GM19351 (cell line): ENCODE data around the gene NXN.
"Not testable (repeated sequence)": the region's sequence is repeated elsewhere in the genome, so short reads cannot be mapped to it uniquely, and the experiment has no call there.

ENCODE experiments used
- ATAC-seq: cut with Tn5 transposase; IDR thresholded peaks from one replicate; pipeline ENCODE4 v1.9.1; 2021; ENCODE audit warnings: mild to moderate bottlenecking, moderate library complexity; ENCODE audit not compliant: unreplicated experiment

NXN gene

GRCh38 chr17:924306-924705, 55.3 kb downstream of the NXN start:
- ATAC-seq, result not testable (repeated sequence)

- no peak for ATAC-seq
Measured at GRCh38 chr17:923633-924032, 55.9 kb downstream of the NXN start.

GRCh38 chr17:921161-921560, 58.4 kb downstream of the NXN start:
- ATAC-seq, result no peak

- ATAC-seq, result no peak
Measured at GRCh38 chr17:920190-920589, 59.4 kb downstream of the NXN start.

- ATAC-seq, result no peak
Measured at GRCh38 chr17:917941-918740, 61.4 kb downstream of the NXN start.

- no peak for ATAC-seq
Measured at GRCh38 chr17:917391-917811, 62.2 kb downstream of the NXN start.

- no peak for ATAC-seq
Measured at GRCh38 chr17:916315-916714, 63.3 kb downstream of the NXN start.

GRCh38 chr17:915538-916201, 63.9 kb downstream of the NXN start:
- no peak for ATAC-seq

- no peak for ATAC-seq
Measured at GRCh38 chr17:914561-914960, 65.0 kb downstream of the NXN start.

- ATAC-seq, result no peak
Measured at GRCh38 chr17:913207-913606, 66.4 kb downstream of the NXN start.

- ATAC-seq, result no peak
Measured at GRCh38 chr17:909642-910323, 69.8 kb downstream of the NXN start.

GRCh38 chr17:907725-908124, 71.9 kb downstream of the NXN start:
- no peak for ATAC-seq

- ATAC-seq, result not testable (repeated sequence)
Measured at GRCh38 chr17:905708-906107, 73.9 kb downstream of the NXN start.

- ATAC-seq, result no peak
Measured at GRCh38 chr17:903691-904481, 75.7 kb downstream of the NXN start.

GRCh38 chr17:902463-902862, 77.1 kb downstream of the NXN start:
- ATAC-seq, result no peak

- ATAC-seq, result no peak
Measured at GRCh38 chr17:901964-902363, 77.6 kb downstream of the NXN start.

GRCh38 chr17:901191-901950, 78.2 kb downstream of the NXN start:
- ATAC-seq, result no peak

- no peak for ATAC-seq
Measured at GRCh38 chr17:900336-900934, 79.1 kb downstream of the NXN start.

- no peak for ATAC-seq
Measured at GRCh38 chr17:897970-898619, 81.5 kb downstream of the NXN start.
